ENCODE results near the gene KMT2C. TPM values are rescaled to one million over a fixed set of nuclear protein-coding genes. Genes with fewer than 3 reads are reported as not detected.

Gene KMT2C
- polyA plus RNA-seq, 1 donor from 2014 or later: 29.8 TPM

DNA sequence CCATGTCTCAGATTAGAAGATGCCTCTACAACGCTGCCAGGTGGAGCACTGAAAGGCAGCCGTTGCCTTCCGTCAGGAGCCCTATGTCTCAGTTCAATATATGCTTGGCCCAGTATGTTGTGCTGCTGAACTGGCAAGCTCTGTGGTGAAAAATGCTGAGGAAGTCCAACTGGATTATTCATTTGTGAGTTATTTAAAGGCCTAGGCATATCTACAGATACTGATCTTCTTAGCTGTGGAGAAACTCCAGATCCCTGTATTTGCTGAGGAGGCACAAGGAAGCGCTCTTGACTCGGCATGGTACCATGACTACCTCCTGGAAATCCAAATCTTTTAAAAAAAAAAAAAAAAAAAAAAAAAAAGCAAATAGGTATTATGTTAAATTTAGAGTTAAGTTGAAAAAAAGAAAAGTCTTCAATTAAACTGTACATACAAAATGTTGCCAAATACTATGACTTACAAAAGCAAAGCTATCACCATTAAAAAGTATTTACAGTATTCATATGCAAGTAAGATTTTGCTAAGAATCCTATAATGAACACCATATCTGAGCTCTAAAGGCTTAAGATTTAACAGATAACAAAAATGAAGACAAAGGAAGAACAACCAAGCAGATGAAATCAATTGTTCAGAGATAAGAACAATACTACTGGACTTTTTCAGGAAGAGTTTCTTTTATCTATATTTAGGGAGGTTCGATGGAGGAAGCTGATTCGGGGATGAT lies 258.0 kb downstream of the KMT2C start:
- TF ChIP-seq EZH2 (IDR thresholded peaks at IDR 0.05; ENCODE audit: borderline replicate concordance, insufficient read depth, low read length, poor library complexity, severe bottlenecking) (no peak), SMC3 (conservative IDR thresholded peaks at IDR 0.05; ENCODE audit: poor library complexity) (no peak), POLR2AphosphoS5 (IDR thresholded peaks at IDR 0.05) (no peak), TAF1 (IDR thresholded peaks at IDR 0.05; ENCODE audit: low read depth) (no peak), RAD21 (conservative IDR thresholded peaks at IDR 0.05) (no peak), MXI1 (conservative IDR thresholded peaks at IDR 0.05; ENCODE audit: poor library complexity, severe bottlenecking) (no peak), EP300 (conservative IDR thresholded peaks at IDR 0.05; ENCODE audit: poor library complexity, severe bottlenecking) (no peak)
- TF ChIP-seq, protein P1, sequence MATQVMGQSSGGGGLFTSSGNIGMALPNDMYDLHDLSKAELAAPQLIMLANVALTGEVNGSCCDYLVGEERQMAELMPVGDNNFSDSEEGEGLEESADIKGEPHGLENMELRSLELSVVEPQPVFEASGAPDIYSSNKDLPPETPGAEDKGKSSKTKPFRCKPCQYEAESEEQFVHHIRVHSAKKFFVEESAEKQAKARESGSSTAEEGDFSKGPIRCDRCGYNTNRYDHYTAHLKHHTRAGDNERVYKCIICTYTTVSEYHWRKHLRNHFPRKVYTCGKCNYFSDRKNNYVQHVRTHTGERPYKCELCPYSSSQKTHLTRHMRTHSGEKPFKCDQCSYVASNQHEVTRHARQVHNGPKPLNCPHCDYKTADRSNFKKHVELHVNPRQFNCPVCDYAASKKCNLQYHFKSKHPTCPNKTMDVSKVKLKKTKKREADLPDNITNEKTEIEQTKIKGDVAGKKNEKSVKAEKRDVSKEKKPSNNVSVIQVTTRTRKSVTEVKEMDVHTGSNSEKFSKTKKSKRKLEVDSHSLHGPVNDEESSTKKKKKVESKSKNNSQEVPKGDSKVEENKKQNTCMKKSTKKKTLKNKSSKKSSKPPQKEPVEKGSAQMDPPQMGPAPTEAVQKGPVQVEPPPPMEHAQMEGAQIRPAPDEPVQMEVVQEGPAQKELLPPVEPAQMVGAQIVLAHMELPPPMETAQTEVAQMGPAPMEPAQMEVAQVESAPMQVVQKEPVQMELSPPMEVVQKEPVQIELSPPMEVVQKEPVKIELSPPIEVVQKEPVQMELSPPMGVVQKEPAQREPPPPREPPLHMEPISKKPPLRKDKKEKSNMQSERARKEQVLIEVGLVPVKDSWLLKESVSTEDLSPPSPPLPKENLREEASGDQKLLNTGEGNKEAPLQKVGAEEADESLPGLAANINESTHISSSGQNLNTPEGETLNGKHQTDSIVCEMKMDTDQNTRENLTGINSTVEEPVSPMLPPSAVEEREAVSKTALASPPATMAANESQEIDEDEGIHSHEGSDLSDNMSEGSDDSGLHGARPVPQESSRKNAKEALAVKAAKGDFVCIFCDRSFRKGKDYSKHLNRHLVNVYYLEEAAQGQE (IDR thresholded peaks at IDR 0.05; ENCODE audit: borderline replicate concordance): no peak
- TF ChIP-seq, protein P2, sequence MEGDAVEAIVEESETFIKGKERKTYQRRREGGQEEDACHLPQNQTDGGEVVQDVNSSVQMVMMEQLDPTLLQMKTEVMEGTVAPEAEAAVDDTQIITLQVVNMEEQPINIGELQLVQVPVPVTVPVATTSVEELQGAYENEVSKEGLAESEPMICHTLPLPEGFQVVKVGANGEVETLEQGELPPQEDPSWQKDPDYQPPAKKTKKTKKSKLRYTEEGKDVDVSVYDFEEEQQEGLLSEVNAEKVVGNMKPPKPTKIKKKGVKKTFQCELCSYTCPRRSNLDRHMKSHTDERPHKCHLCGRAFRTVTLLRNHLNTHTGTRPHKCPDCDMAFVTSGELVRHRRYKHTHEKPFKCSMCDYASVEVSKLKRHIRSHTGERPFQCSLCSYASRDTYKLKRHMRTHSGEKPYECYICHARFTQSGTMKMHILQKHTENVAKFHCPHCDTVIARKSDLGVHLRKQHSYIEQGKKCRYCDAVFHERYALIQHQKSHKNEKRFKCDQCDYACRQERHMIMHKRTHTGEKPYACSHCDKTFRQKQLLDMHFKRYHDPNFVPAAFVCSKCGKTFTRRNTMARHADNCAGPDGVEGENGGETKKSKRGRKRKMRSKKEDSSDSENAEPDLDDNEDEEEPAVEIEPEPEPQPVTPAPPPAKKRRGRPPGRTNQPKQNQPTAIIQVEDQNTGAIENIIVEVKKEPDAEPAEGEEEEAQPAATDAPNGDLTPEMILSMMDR (IDR thresholded peaks at IDR 0.05; ENCODE audit: poor library complexity, severe bottlenecking): no peak
- Histone ChIP-seq H3K4me2 (ENCODE audit: low read length) (no peak overlapping the region), H2AFZ (ENCODE audit: low read depth, low read length) (no peak overlapping the region), H3K9me3 (ENCODE audit: low read length) (no peaks in the 10 kb centered on the region), H3K27me3 (ENCODE audit: insufficient read depth, low read depth, low read length) (no peaks in the 10 kb centered on the region), H3K36me3 (ENCODE audit: insufficient read depth, low read length) (peaks cover 10% of the 10 kb centered on the region), H3K9me2 (ENCODE audit: insufficient read depth, low read length) (no peaks in the 10 kb centered on the region), H3K79me2 (replicated peaks; ENCODE audit: insufficient read depth, low read length) (no peaks in the 10 kb centered on the region), H3F3A (ENCODE audit: insufficient read depth, low read length, poor library complexity, severe bottlenecking) (no peaks in the 10 kb centered on the region), H3K4me3 (ENCODE audit: low read length) (no peak overlapping the region), H3K27ac (ENCODE audit: low read length) (no peak overlapping the region), H3K9ac (ENCODE audit: low read length) (no peak overlapping the region), H4K20me1 (ENCODE audit: insufficient read depth) (no peaks in the 10 kb centered on the region)

DNA sequence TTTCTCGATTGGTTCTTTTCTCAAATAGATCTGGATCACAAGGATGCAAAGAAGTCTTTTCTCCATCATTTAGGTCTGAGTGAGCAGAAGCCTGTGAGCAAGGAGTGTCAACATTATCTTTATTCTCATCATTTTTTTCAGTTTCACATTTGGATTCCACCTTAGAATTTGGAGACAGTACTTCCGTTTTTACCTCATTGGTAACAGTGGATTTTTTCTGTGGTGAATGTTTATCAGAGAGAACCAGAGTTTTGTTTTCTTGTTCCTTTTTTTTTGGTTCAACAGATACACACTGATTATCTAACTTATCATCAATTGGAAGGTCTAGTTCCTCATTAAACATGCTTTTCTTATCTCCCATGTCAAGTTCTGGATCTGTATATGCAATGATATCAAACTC lies 259.0 kb downstream of the KMT2C start:
- H3K4me3 ChIP-seq (ENCODE audit: low read length): no peak overlapping the region
- H3K36me3 ChIP-seq (ENCODE audit: insufficient read depth, low read length): peaks cover 4% of the 10 kb centered on the region
- no peak overlapping the region for H3K4me2 ChIP-seq (ENCODE audit: low read length)
- no peak for TF ChIP-seq EP300 (conservative IDR thresholded peaks at IDR 0.05; ENCODE audit: poor library complexity, severe bottlenecking)
- TF ChIP-seq, protein P1 (IDR thresholded peaks at IDR 0.05; ENCODE audit: borderline replicate concordance): no peak
- no peak for TF ChIP-seq TAF1 (IDR thresholded peaks at IDR 0.05; ENCODE audit: low read depth)
- no peak for TF ChIP-seq POLR2AphosphoS5 (IDR thresholded peaks at IDR 0.05)
- TF ChIP-seq SMC3 (conservative IDR thresholded peaks at IDR 0.05; ENCODE audit: poor library complexity): no peak
- TF ChIP-seq, protein P2 (IDR thresholded peaks at IDR 0.05; ENCODE audit: poor library complexity, severe bottlenecking): no peak
- TF ChIP-seq EZH2 (IDR thresholded peaks at IDR 0.05; ENCODE audit: borderline replicate concordance, insufficient read depth, low read length, poor library complexity, severe bottlenecking): no peak
- TF ChIP-seq RAD21 (conservative IDR thresholded peaks at IDR 0.05): no peak
- no peak for TF ChIP-seq MXI1 (conservative IDR thresholded peaks at IDR 0.05; ENCODE audit: poor library complexity, severe bottlenecking)
- H3K27ac ChIP-seq (ENCODE audit: low read length): no peak overlapping the region
- H3K27me3 ChIP-seq (ENCODE audit: insufficient read depth, low read depth, low read length): no peaks in the 10 kb centered on the region
- no peaks in the 10 kb centered on the region for H3K9me3 ChIP-seq (ENCODE audit: low read length)
- no peaks in the 10 kb centered on the region for H3K9me2 ChIP-seq (ENCODE audit: insufficient read depth, low read length)
- no peak overlapping the region for H2AFZ ChIP-seq (ENCODE audit: low read depth, low read length)
- no peak overlapping the region for H3K9ac ChIP-seq (ENCODE audit: low read length)
- no peaks in the 10 kb centered on the region for H3K79me2 ChIP-seq (replicated peaks; ENCODE audit: insufficient read depth, low read length)
- H3F3A ChIP-seq (ENCODE audit: insufficient read depth, low read length, poor library complexity, severe bottlenecking): no peaks in the 10 kb centered on the region
- H4K20me1 ChIP-seq (ENCODE audit: insufficient read depth): no peaks in the 10 kb centered on the region
